Osteocyte (in vitro differentiated cells): ENCODE measurements around the gene ACAT1. TPM values are rescaled to one million over a fixed set of nuclear protein-coding genes. Genes with fewer than 3 reads are reported as not detected.
"Not testable (repeated sequence)": the region's sequence is repeated elsewhere in the genome, so short reads cannot be mapped to it uniquely, and the experiment has no call there.

ENCODE experiments used
- DNase-seq: peaks from one replicate; pipeline ENCODE4 v3.0.0; 2021; ENCODE audit warnings: mixed read lengths; ENCODE audit not compliant: unreplicated experiment; ENCODE audit errors: extremely low spot score
- H3K27ac Mint-ChIP-seq: one replicate; pipeline ENCODE4 v1.8.0; 2021; ENCODE audit warnings: mild to moderate bottlenecking, mixed read lengths; ENCODE audit not compliant: unreplicated experiment
- H3K27me3 Mint-ChIP-seq: one replicate; pipeline ENCODE4 v1.8.0; 2021; ENCODE audit warnings: mixed read lengths; ENCODE audit not compliant: unreplicated experiment
- H3K36me3 Mint-ChIP-seq: one replicate; pipeline ENCODE4 v1.8.0; 2021; ENCODE audit warnings: mixed read lengths; ENCODE audit not compliant: unreplicated experiment
- H3K4me1 Mint-ChIP-seq: one replicate; pipeline ENCODE4 v1.8.0; 2021; ENCODE audit warnings: mixed read lengths; ENCODE audit not compliant: unreplicated experiment
- H3K4me3 Mint-ChIP-seq: one replicate; pipeline ENCODE4 v1.8.0; 2021; ENCODE audit warnings: mild to moderate bottlenecking, moderate library complexity, mixed read lengths; ENCODE audit not compliant: unreplicated experiment
- H3K9me3 Mint-ChIP-seq: one replicate; pipeline ENCODE4 v1.8.0; 2021; ENCODE audit warnings: mixed read lengths; ENCODE audit not compliant: unreplicated experiment
- total RNA-seq: library from RNA; stranded (reverse); gene quantifications from 2 replicates; pipeline ENCODE4 v1.2.1, GENCODE V29; 2021
- TF ChIP-seq, protein P1 (sequence below): fragments of 200-600 bp; sonication (generic); IDR thresholded peaks from 2 replicates; pipeline ENCODE4 v1.5.0; 2021; ENCODE audit warnings: antibody characterized with exemption, mild to moderate bottlenecking, moderate library complexity

Gene ACAT1
- total RNA-seq, 1 donor from 2014 or later, result 54.0 TPM

DNA sequence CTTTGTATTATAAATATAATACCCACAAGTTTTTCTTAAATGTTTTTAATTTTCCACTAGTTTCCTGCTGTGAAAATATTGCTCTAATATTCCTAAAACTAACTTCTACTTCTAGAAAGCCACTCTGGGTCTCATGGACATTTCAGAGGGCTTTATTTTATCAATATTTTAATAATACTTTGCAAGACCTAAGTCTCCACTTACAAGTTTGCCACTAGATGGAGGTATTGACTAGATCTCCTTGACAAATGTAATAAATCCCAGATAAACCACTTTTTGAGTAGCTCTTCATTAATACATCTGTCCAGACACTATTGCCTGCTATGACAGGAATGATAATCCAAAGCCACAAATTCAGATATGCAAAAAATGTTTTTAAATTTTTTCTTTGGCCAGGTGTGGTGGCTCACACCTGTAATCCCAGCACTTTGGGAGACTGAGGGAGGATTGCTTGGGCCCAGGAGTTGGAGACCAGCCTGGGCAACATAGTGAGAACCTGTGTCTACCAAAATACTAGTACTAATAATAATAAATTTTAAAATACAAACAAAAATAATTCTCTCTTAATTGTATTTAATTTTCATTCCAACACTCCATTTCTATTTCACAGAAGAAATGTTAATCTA is 3.5 kb upstream of the ACAT1 start:
- TF ChIP-seq, protein P1, sequence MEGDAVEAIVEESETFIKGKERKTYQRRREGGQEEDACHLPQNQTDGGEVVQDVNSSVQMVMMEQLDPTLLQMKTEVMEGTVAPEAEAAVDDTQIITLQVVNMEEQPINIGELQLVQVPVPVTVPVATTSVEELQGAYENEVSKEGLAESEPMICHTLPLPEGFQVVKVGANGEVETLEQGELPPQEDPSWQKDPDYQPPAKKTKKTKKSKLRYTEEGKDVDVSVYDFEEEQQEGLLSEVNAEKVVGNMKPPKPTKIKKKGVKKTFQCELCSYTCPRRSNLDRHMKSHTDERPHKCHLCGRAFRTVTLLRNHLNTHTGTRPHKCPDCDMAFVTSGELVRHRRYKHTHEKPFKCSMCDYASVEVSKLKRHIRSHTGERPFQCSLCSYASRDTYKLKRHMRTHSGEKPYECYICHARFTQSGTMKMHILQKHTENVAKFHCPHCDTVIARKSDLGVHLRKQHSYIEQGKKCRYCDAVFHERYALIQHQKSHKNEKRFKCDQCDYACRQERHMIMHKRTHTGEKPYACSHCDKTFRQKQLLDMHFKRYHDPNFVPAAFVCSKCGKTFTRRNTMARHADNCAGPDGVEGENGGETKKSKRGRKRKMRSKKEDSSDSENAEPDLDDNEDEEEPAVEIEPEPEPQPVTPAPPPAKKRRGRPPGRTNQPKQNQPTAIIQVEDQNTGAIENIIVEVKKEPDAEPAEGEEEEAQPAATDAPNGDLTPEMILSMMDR, result peak; percentile 70
- Mint-ChIP-seq H3K4me1 (peaks cover 16% of the 10 kb centered on the region), H3K36me3 (no peaks in the 10 kb centered on the region), H3K27ac (no peak overlapping the region), H3K9me3 (no peaks in the 10 kb centered on the region), H3K27me3 (no peaks in the 10 kb centered on the region), H3K4me3 (no peak overlapping the region)
- DNase-seq, result no peak

DNA sequence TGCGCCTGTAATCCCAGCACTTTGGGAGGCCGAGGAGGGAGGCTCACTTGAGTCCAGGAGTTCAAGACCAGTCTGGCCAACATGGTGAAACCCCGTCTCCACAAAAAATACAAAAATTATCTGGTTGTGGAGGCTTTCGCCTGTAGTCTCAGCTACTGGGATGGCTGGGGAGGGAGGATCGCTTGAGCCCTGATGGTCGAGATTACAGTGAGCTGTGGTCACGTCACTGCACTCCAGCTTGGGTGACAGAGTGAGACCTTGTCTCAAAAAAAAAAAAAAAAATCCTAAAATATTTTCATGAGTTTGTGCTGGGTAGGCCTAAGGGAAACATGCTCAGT is 462 bp upstream of the ACAT1 start:
- not testable (repeated sequence) for H3K36me3 Mint-ChIP-seq, DNase-seq, H3K27me3 Mint-ChIP-seq, H3K9me3 Mint-ChIP-seq
- Mint-ChIP-seq H3K4me3 (peak overlapping the region; percentile 88), H3K27ac (peak overlapping the region; percentile 93), H3K4me1 (peaks cover 39% of the 10 kb centered on the region)

DNA sequence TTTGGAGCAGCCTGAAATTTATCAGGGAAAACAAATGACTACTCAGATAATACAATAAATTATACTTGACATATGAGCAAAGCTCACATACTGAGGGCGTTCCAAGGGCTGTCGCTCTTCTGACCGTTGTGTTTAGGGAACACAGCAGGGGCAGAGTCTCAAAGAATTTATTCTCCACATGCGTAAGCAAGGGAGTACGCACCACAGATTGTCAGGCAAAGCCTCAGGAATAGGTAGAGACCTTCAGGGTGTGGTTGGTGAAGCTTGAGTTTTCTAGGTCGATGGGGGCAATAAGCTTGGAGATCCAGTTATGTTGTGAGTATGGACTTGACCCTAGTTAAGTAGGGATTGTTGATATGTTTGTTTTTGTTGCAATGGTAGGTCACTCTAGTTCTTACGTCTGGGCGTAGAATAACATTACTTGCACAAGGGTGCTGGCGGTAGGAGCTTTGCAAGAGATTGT is 830 bp downstream of the ACAT1 start:
- DNase-seq, result no peak
- Mint-ChIP-seq H3K27ac (peak overlapping the region; percentile 93), H3K9me3 (no peaks in the 10 kb centered on the region), H3K36me3 (peaks cover 6% of the 10 kb centered on the region), H3K4me1 (peaks cover 39% of the 10 kb centered on the region), H3K4me3 (peak overlapping the region; percentile 88), H3K27me3 (no peaks in the 10 kb centered on the region)
- TF ChIP-seq, protein P1, result no peak

DNA sequence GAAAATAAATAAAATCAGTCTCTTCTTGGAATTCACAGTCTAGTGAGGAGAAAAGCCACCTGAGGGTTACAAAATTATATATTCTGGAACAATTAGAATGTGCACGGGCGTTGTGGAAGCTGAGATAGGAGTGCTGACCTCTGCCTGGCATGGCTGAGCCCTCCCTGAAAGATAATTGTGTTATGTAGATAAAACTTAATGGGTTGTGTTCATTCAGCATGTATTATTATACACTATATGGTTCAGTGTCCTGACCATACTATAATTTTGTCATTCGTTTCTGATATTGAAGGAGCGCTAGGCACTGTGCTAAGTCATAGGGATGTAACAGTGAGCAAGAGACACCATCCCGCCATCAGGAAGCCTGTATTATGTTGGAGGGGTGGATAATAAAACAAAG is 3.7 kb downstream of the ACAT1 start:
- TF ChIP-seq, protein P1, result no peak
- Mint-ChIP-seq H3K9me3 (no peaks in the 10 kb centered on the region), H3K27ac (no peak overlapping the region)

DNA sequence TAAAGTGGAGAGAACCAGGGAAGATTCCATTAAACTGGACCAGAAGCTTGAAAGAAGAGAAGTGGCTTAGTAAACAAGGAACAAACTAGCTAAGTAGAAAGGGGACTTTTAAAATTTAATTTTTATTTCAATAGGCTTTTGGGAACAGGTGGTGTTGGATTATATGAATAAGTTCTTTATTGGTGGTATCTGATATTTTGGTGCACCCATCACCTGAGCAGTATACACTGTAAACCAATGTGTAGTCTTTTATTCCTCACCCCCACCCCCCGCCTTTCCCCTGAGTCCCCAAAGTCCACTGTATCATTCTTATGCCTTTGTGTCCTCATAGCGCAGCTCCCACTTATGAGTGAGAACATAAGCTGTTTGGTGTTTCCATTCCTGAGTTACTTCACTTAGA is 7.4 kb downstream of the ACAT1 start:
- peaks cover 22% of the 10 kb centered on the region for H3K36me3 Mint-ChIP-seq
- no peak overlapping the region for H3K27ac Mint-ChIP-seq
- H3K4me3 Mint-ChIP-seq, result no peak overlapping the region
- no peaks in the 10 kb centered on the region for H3K27me3 Mint-ChIP-seq
- no peak for DNase-seq
- peaks cover 15% of the 10 kb centered on the region for H3K4me1 Mint-ChIP-seq
- TF ChIP-seq, protein P1, result no peak
- H3K9me3 Mint-ChIP-seq, result no peaks in the 10 kb centered on the region

More for the DNA sequence above, 3.7 kb downstream of the ACAT1 start:
- H3K4me1 Mint-ChIP-seq, result peaks cover 39% of the 10 kb centered on the region
- no peak for DNase-seq
- no peaks in the 10 kb centered on the region for H3K27me3 Mint-ChIP-seq
- H3K4me3 Mint-ChIP-seq, result no peak overlapping the region
- H3K36me3 Mint-ChIP-seq, result peaks cover 15% of the 10 kb centered on the region
